ENCODE measurements around the gene HBS1L. TPM values are rescaled to one million over a fixed set of nuclear protein-coding genes. Genes with fewer than 3 reads are reported as not detected.

Gene HBS1L
- total and polyA plus RNA-seq, 10 of the 15 experiments (the other 5 are each of a cell fraction or from before 2014, with no cell fraction given) = 58.7 to 142 (median 78.8) TPM

DNA sequence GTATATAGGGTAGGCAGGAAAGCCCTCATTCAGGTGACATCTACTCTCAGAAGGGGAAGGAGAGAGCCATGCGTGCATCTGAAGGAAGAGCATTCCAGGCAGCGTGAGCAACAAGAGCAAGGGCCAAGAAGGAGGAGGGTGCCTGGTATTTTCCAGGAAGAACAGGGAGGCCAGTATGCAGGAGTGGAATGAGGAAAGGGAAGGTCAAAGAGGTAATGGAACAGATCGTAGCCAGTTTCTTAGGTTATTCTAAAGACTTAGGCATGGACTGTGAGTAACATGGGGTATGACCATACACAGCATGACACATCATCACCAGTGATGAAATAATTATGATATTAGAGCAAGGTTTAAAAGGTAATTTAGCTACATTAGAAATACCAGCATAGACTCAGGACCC lies 128.8 kb downstream of the HBS1L start (continued):
- no peak for TF ChIP-seq FOS (IDR thresholded peaks at IDR 0.05; ENCODE audit: borderline replicate concordance, extremely low read depth, insufficient read length)
- TF ChIP-seq GATAD2B (conservative IDR thresholded peaks at IDR 0.05; ENCODE audit: low read depth) = no peak

DNA sequence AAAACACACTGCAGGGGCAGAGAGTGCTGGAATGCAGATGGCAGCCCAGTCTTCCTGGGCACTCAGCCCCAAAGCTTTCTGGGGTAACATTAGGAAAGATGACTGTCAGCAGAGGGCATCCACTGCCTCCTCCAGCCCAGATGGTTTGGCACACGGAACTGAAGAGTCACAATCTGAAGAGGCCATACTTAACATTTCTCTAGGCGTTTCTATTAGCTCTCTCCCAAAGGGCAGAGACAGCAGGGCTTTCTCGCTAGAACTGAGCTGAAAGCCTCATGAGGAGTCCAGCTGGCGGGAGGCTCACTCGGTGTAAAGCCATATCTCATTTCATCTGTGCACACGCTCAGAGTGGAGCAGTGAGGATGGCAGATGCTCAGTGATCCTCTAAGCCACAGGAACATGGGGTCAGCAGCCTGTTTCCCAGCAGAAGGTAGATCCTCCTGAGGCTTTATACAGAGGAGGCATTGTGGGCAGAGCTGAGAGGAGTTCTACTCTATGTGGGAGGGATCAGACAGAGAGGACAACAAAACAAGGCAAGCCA lies 132.8 kb downstream of the HBS1L start:
- in situ Hi-C loops (cut with MboI) = no loop called here
- Histone ChIP-seq H3K27me3 (replicated peaks in 1 of 2; ENCODE audit: control insufficient read depth in 2 of 2, insufficient read depth in 2 of 2, low read length in 1 of 2) (no peaks in the 10 kb centered on the region), H3K4me2 (ENCODE audit: control insufficient read depth, insufficient read depth) (no peak overlapping the region), H2AFZ (ENCODE audit: control insufficient read depth, low read depth, low read length) (no peak overlapping the region), H3K4me1 (ENCODE audit: control insufficient read depth, insufficient read depth, low read length) (no peaks in the 10 kb centered on the region), H3K4me3 (no peak overlapping the region), H3K27ac (ENCODE audit: control insufficient read depth, insufficient read depth) (no peak overlapping the region), H3K9ac (ENCODE audit: control insufficient read depth, insufficient read depth, low read length) (no peak overlapping the region), H3K79me2 (ENCODE audit: control insufficient read depth, insufficient read depth, low read length) (no peaks in the 10 kb centered on the region), H4K20me1 (ENCODE audit: control insufficient read depth, insufficient read depth) (no peaks in the 10 kb centered on the region), H3K9me3 (replicated peaks; ENCODE audit: control insufficient read depth, insufficient read depth, low read length) (no peaks in the 10 kb centered on the region), H3K36me3 (ENCODE audit: control insufficient read depth in 2 of 2, insufficient read depth in 2 of 2, low read length in 1 of 2) (no peaks in the 10 kb centered on the region)
- no TSS peak for BruUV-seq (replicated peaks)
- no peak for ATAC-seq
- 59% methylated on average over 6 of the region's 6 CpGs for WGBS (ENCODE audit: insufficient coverage, insufficient replicate concordance, low lambda C conversion rate, missing lambda C conversion rate)
- intact Hi-C loops (cut with micrococcal nuclease; ENCODE audit: unreplicated experiment) = no loop called here
- TF ChIP-seq YBX1 (IDR thresholded peaks at IDR 0.05) = no peak
- no peak for TF ChIP-seq MEF2B (IDR thresholded peaks at IDR 0.05; ENCODE audit: partially characterized antibody, poor library complexity, severe bottlenecking)
- ChIA-PET POLR2A (no interaction called here), SMC1A (ENCODE audit: uncharacterized antibody, unreplicated experiment) (no interaction called here), RAD21 (ENCODE audit: unreplicated experiment) (no interaction called here), CTCF (interaction anchor here (0.9 kb wide), 1 partner anchor 99 kb away, joined by 4 read pairs; no protein-coding TSS in a partner anchor)
- no peak for FAIRE-seq
- no peak for DNase-seq (ENCODE audit: low read depth, low spot score)

DNA sequence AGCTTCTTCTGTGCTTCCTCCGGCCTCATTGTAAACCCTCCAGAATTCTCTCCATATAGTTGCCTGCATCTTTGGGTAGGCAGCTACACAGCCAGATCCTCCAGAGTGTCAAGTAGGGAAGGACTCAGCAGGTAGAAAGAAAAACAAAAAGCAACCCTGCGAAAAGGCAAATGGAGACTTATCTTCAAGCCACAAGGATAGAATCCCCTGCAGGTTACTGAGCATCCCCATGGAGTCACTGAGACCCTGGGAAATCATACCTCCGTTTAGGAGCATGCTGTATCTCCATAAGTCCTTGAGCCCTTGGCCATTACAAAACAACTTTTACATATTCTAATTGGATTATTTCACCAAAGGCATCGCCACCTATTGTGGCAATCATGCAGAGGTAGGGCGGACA lies 133.3 kb downstream of the HBS1L start:
- no peaks in the 10 kb centered on the region for H3K4me1 ChIP-seq (ENCODE audit: control insufficient read depth, insufficient read depth, low read length)
- ChIA-PET POLR2A (no interaction called here), RAD21 (ENCODE audit: unreplicated experiment) (no interaction called here), SMC1A (ENCODE audit: uncharacterized antibody, unreplicated experiment) (no interaction called here), CTCF (interaction anchor here (0.9 to 3.1 kb wide), 3 partner anchors 19 to 790 kb away, joined by 3 to 22 read pairs (median 4); no protein-coding TSS in a partner anchor)
- no peak overlapping the region for H3K4me3 ChIP-seq
- H3K79me2 ChIP-seq (ENCODE audit: control insufficient read depth, insufficient read depth, low read length) = no peaks in the 10 kb centered on the region
- in situ Hi-C loops (cut with MboI) = no loop called here
- WGBS (ENCODE audit: insufficient coverage, insufficient replicate concordance, low lambda C conversion rate, missing lambda C conversion rate) = 69% methylated on average over 5 of the region's 5 CpGs
- no peaks in the 10 kb centered on the region for H3K36me3 ChIP-seq (ENCODE audit: control insufficient read depth in 2 of 2, insufficient read depth in 2 of 2, low read length in 1 of 2)
- ATAC-seq (no peak), FAIRE-seq (no peak), DNase-seq (ENCODE audit: low read depth, low spot score) (no peak)
- no TSS peak for BruUV-seq (replicated peaks)
- intact Hi-C loops (cut with micrococcal nuclease; ENCODE audit: unreplicated experiment) = no loop called here
- no peaks in the 10 kb centered on the region for H3K27me3 ChIP-seq (replicated peaks in 1 of 2; ENCODE audit: control insufficient read depth in 2 of 2, insufficient read depth in 2 of 2, low read length in 1 of 2)
- no peaks in the 10 kb centered on the region for H3K9me3 ChIP-seq (replicated peaks; ENCODE audit: control insufficient read depth, insufficient read depth, low read length)
- H3K4me2 ChIP-seq (ENCODE audit: control insufficient read depth, insufficient read depth) = no peak overlapping the region
- H2AFZ ChIP-seq (ENCODE audit: control insufficient read depth, low read depth, low read length) = no peak overlapping the region
- no peak overlapping the region for H3K9ac ChIP-seq (ENCODE audit: control insufficient read depth, insufficient read depth, low read length)
- H3K27ac ChIP-seq (ENCODE audit: control insufficient read depth, insufficient read depth) = no peak overlapping the region
- no peaks in the 10 kb centered on the region for H4K20me1 ChIP-seq (ENCODE audit: control insufficient read depth, insufficient read depth)
- TF ChIP-seq BHLHE40 (IDR thresholded peaks at IDR 0.05; ENCODE audit: borderline replicate concordance in 1 of 2, low read depth in 2 of 2, low read length in 1 of 2) = no peak
- TF ChIP-seq TCF12 (IDR thresholded peaks at IDR 0.05; ENCODE audit: low read depth, low read length) = no peak
- TF ChIP-seq, protein P1, sequence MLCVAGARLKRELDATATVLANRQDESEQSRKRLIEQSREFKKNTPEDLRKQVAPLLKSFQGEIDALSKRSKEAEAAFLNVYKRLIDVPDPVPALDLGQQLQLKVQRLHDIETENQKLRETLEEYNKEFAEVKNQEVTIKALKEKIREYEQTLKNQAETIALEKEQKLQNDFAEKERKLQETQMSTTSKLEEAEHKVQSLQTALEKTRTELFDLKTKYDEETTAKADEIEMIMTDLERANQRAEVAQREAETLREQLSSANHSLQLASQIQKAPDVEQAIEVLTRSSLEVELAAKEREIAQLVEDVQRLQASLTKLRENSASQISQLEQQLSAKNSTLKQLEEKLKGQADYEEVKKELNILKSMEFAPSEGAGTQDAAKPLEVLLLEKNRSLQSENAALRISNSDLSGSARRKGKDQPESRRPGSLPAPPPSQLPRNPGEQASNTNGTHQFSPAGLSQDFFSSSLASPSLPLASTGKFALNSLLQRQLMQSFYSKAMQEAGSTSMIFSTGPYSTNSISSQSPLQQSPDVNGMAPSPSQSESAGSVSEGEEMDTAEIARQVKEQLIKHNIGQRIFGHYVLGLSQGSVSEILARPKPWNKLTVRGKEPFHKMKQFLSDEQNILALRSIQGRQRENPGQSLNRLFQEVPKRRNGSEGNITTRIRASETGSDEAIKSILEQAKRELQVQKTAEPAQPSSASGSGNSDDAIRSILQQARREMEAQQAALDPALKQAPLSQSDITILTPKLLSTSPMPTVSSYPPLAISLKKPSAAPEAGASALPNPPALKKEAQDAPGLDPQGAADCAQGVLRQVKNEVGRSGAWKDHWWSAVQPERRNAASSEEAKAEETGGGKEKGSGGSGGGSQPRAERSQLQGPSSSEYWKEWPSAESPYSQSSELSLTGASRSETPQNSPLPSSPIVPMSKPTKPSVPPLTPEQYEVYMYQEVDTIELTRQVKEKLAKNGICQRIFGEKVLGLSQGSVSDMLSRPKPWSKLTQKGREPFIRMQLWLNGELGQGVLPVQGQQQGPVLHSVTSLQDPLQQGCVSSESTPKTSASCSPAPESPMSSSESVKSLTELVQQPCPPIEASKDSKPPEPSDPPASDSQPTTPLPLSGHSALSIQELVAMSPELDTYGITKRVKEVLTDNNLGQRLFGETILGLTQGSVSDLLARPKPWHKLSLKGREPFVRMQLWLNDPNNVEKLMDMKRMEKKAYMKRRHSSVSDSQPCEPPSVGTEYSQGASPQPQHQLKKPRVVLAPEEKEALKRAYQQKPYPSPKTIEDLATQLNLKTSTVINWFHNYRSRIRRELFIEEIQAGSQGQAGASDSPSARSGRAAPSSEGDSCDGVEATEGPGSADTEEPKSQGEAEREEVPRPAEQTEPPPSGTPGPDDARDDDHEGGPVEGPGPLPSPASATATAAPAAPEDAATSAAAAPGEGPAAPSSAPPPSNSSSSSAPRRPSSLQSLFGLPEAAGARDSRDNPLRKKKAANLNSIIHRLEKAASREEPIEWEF (IDR thresholded peaks at IDR 0.05; ENCODE audit: insufficient replicate concordance, low read depth, low read length) = no peak
- no peak for TF ChIP-seq HDAC6 (IDR thresholded peaks at IDR 0.05; ENCODE audit: unreplicated experiment)
- TF ChIP-seq SRF (IDR thresholded peaks at IDR 0.05; ENCODE audit: low read depth in 2 of 2, low read length in 2 of 2) = no peak
- no peak for TF ChIP-seq CHD2 (IDR thresholded peaks at IDR 0.05; ENCODE audit: borderline replicate concordance, low read depth, low read length)

Data from GM12878 (cell line).